ENCODE results near the gene TSLP.
A peak's percentile ranks its signal among the peaks of the same experiment; 100 is the strongest.

The TSLP gene

GRCh38 chr5:111071413-111071812, at the start of gene TSLP:
Gene TSLP (plus strand): TSS chr5:111071713. CDS start chr5:111071891, 178 bp downstream.
- DNase-seq (ENCODE audit: low spot score), result no peak

- no peak for DNase-seq (ENCODE audit: low spot score)
Observed at GRCh38 chr5:111022301-111022700, 49.2 kb upstream of the TSLP start.

- DNase-seq (ENCODE audit: low spot score), result no peak
Observed at GRCh38 chr5:111028865-111029264, 42.6 kb upstream of the TSLP start.

GRCh38 chr5:111043712-111044506, 27.6 kb upstream of the TSLP start:
- peak; percentile 51 for DNase-seq (ENCODE audit: low spot score)

GRCh38 chr5:111058064-111058463, 13.4 kb upstream of the TSLP start:
- DNase-seq (ENCODE audit: low spot score), result no peak

GRCh38 chr5:111060169-111060568, 11.3 kb upstream of the TSLP start:
- DNase-seq (ENCODE audit: low spot score), result no peak

GRCh38 chr5:111061618-111062017, 9.9 kb upstream of the TSLP start:
- no peak for DNase-seq (ENCODE audit: low spot score)

- DNase-seq (ENCODE audit: low spot score), result peak; percentile 39
Observed at GRCh38 chr5:111063709-111064322, 7.7 kb upstream of the TSLP start.

GRCh38 chr5:111066261-111066938, 5.1 kb upstream of the TSLP start:
- DNase-seq (ENCODE audit: low spot score), result no peak

- DNase-seq (ENCODE audit: low spot score), result no peak
Observed at GRCh38 chr5:111068213-111068612, 3.3 kb upstream of the TSLP start.

- no peak for DNase-seq (ENCODE audit: low spot score)
Observed at GRCh38 chr5:111069839-111070238, 1.7 kb upstream of the TSLP start.

GRCh38 chr5:111070272-111071134, 1.0 kb upstream of the TSLP start:
- DNase-seq (ENCODE audit: low spot score), result no peak

GRCh38 chr5:111072949-111073682, 1.6 kb downstream of the TSLP start:
- peak; percentile 63 for DNase-seq (ENCODE audit: low spot score)

- no peak for DNase-seq (ENCODE audit: low spot score)
Observed at GRCh38 chr5:111074244-111074643, 2.7 kb downstream of the TSLP start.

- DNase-seq (ENCODE audit: low spot score), result peak; percentile 91
Observed at GRCh38 chr5:111075520-111075919, 4.0 kb downstream of the TSLP start.

GRCh38 chr5:111076091-111076490, 4.6 kb downstream of the TSLP start:
- no peak for DNase-seq (ENCODE audit: low spot score)

- no peak for DNase-seq (ENCODE audit: low spot score)
Observed at GRCh38 chr5:111077678-111078077, 6.2 kb downstream of the TSLP start.

- DNase-seq (ENCODE audit: low spot score), result no peak
Observed at GRCh38 chr5:111079846-111080245, 8.3 kb downstream of the TSLP start.

- DNase-seq (ENCODE audit: low spot score), result no peak
Observed at GRCh38 chr5:111083323-111083722, 11.8 kb downstream of the TSLP start.

GRCh38 chr5:111092062-111092853, 20.7 kb downstream of the TSLP start, which contains the start of gene WDR36:
Gene WDR36 (plus strand): TSS chr5:111092348. CDS start chr5:111092457, 109 bp downstream.
- peak; percentile 94 for DNase-seq (ENCODE audit: low spot score)

All from RKO (cell line).